Measurements from ENCODE around the gene PPARGC1A. TPM values are rescaled to one million over a fixed set of nuclear protein-coding genes. Genes with fewer than 3 reads are reported as not detected.

Gene PPARGC1A
- total RNA-seq, result 82.8 TPM
- long read RNA-seq, full-length matches to known transcripts, result 18 of 42 reads
- long read RNA-seq, partial matches to known transcripts, result 4 of 42 reads
- long read RNA-seq, other reads (novel, unspliced or antisense), result 20 of 42 reads

DNA sequence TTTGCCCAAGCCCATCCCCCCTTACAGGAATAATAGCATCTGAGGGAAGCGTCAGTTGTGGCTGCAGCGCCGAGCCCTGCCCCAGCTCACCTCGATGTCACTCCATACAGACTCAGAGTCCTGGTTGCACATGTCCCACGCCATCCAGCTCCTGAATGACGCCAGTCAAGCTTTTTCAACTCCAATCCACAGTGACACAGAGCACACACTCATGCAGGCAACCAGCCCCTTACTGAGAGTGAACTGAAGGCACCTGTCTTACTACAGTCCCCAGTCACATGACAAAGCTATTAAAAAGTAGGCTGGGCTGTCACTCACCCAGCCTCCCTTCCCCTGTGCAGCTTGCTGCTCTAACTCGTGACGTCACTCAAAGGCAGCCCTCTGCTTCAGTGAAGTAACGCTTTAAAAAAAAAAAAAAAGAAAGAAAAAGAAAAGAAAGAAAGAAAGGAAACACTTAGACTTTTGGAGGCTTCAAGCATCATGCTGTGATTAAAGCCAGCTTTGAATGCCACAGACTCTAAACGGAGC lies at the start of gene PPARGC1A:
PPARGC1A (minus strand) TSS at position 234 of the 528 bp plus-strand sequence; CDS start at position 144, 90 bp downstream.
- peak; percentile 62 for DNase-seq
- ATAC-seq (ENCODE audit: poor library complexity), result peak; percentile 87
- intact Hi-C loops (cut with DNase I), result no loop called here

GRCh38 chr4:23938796-23939195 lies 48.9 kb upstream of the PPARGC1A start:
- no peak for ATAC-seq (ENCODE audit: poor library complexity)
- intact Hi-C loops (cut with DNase I), result loop anchor here (10.0 kb wide), 1 partner anchor 574 kb away; no protein-coding TSS in a partner anchor
- DNase-seq, result no peak

DNA sequence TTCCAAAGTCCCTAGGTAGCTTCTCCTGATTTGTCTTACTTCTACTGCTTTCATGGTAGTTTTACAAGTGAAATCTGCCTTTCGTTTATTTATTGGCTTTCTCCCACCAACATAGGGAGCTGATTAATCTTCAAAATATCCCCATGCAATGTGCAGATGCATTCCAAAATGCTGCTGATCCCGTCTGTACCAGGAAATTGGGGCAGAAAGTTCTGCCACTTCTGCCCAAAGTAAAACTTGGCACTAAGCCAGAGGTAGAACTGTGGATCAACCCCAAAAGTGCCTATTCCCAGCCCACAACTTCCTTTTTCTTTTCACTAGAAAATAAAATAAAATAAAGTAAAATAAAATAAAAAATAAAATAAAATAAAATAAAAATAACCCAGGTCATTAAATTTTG lies 47.3 kb upstream of the PPARGC1A start:
- intact Hi-C loops (cut with DNase I), result loop anchor here (10.0 kb wide), 1 partner anchor 572 kb away; no protein-coding TSS in a partner anchor
- ATAC-seq (ENCODE audit: poor library complexity), result no peak
- DNase-seq, result no peak

DNA sequence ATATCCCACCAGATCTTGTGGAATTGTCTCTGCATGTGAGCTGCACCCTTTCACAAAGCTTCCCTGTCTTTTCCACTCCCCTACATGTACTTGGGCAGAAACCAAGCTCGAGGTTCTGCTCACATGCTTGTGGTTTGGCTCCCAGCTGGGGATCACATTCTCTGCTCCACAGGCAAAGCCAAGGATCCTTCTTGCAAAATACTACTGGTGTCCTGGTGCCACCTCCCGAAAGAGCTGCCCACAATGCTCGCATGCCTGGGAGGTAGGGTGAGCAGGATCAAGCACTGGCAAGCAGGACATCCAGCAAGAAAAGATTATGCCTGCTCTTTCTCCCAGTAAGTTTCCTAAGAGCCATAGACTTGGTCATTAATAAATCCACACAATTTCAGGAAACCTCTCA lies 45.1 kb upstream of the PPARGC1A start:
- DNase-seq, result peak; percentile 76
- peak; percentile 68 for ATAC-seq (ENCODE audit: poor library complexity)
- intact Hi-C loops (cut with DNase I), result loop anchor here (10.0 kb wide), 1 partner anchor 570 kb away; no protein-coding TSS in a partner anchor

GRCh38 chr4:23934223-23934622 lies 44.4 kb upstream of the PPARGC1A start:
- DNase-seq (no peak), ATAC-seq (ENCODE audit: poor library complexity) (no peak)
- intact Hi-C loops (cut with DNase I), result loop anchor here (10.0 kb wide), 1 partner anchor 569 kb away; no protein-coding TSS in a partner anchor

GRCh38 chr4:23932901-23933308 lies 43.1 kb upstream of the PPARGC1A start:
- DNase-seq, result no peak
- no peak for ATAC-seq (ENCODE audit: poor library complexity)
- intact Hi-C loops (cut with DNase I), result loop anchor here (10.0 kb wide), 1 partner anchor 568 kb away; no protein-coding TSS in a partner anchor

DNA sequence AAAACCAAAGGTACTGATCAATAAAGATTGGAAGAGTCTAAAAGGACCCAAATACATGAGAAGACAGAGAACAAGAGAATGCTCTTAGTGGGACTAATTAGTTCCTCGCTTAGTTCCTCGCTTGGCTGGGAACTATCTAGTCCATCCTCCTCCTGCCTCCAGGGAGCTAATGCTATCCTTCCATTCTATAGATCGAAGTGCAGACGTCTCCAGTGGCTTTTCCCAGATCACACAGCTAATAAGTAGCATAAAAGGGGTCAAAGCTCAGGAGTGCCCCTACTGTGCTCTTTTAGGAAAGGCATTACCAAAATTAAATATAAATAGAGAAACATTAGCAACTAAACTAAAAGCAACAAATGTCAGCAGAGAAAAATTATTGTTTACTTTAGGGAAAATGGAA lies 42.3 kb upstream of the PPARGC1A start:
- DNase-seq (no peak), ATAC-seq (ENCODE audit: poor library complexity) (no peak)
- intact Hi-C loops (cut with DNase I), result loop anchor here (10.0 kb wide), 1 partner anchor 567 kb away; no protein-coding TSS in a partner anchor

DNA sequence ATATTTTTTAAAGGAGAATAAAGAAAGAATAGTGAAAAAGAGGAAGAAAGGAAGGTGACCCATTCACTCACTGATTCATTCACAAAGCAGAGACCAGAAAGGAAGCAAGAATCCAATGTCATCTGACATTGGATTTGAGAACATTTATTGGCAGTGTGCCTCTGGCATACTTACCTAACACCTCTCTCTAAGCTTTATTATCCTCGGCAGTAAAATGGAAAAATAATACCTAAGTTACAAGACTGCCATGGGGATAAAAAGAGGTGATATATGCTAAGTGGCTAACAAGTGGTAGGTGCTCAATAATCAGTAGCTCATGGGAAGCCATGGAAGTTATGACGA lies 41.6 kb upstream of the PPARGC1A start:
- intact Hi-C loops (cut with DNase I), result loop anchor here (10.0 kb wide), 1 partner anchor 567 kb away; no protein-coding TSS in a partner anchor
- DNase-seq (no peak), ATAC-seq (ENCODE audit: poor library complexity) (peak; percentile 58)

DNA sequence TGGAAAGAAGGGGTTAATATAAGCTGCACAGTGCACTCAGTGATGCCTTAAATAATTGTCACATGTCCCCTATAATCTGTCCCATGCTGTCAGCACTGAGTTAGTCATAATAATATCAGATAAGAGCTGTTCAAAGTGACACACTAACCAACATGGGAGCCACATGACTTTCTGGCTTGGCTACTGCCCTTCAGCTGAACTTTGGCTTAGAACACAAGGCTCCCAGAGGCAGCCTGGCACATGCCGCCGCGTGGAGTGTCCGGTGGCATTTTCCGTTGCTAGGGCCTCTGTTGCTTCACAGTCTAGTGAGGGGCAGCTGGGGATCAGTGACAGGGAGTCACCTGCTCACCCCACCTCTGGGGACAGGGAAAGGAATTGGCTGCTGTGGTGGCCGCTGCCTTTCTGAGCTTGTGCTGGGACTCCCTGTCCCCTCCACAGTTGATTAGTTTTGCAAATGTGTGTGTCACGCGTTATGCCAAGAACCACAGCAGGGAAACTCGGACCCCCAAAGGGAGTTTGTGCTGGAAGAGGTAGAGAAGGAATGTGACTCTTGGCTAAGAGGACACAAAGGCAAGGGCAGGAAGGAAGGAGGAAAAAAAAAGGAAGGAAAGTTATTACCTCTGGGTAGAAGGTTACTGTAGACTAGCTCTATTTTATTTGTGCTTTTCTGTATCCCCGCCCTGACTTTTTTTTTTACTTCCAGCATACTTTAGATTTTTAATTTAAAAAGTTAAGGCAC lies 41.1 kb upstream of the PPARGC1A start:
- DNase-seq, result peak; percentile 91
- ATAC-seq (ENCODE audit: poor library complexity), result peak; percentile 85
- intact Hi-C loops (cut with DNase I), result loop anchor here (10.0 kb wide), 1 partner anchor 566 kb away; no protein-coding TSS in a partner anchor

DNA sequence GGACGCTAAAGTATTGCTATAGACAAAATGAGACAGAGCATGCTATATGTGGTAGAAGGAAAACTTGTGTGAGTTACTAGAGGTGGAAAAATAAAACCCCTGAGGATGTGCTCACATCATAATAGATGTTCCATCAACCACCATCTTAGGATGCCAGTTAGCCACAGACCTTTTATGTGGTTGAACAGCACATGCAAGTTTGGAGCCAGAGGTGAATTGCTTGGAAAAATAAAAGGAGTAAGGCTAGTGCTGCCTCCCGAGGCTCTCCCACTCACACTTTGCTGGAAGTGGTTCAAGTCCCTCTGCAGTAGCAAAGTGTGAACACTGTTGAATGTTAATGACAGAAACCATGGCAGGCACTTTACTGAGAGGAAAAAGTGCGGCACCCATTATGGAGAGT lies 39.4 kb upstream of the PPARGC1A start:
- ATAC-seq (ENCODE audit: poor library complexity) (no peak), DNase-seq (no peak)
- intact Hi-C loops (cut with DNase I), result no loop called here

- no peak for ATAC-seq (ENCODE audit: poor library complexity)
- intact Hi-C loops (cut with DNase I), result no loop called here
Measured at GRCh38 chr4:23924556-23924955, 34.7 kb upstream of the PPARGC1A start.

DNA sequence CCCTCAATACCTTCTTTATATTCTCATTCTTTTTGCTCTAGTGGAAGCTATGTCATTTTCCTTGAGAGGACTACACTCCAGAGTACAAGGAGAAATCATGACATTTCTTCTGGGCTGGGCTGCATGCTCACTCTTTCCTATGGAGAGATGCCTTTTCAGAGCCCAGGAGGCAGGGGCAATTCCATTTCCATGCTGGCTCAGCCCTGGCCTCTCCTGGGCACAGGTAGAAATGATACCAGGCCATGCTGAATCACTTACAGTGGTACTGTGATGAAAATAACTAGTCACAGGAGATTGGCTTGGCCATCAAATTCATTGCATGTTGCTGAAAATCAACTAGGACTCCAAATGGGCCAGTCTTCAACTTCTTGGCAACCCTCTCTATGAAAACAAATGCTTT lies 34.0 kb upstream of the PPARGC1A start:
- intact Hi-C loops (cut with DNase I), result no loop called here
- DNase-seq, result no peak
- ATAC-seq (ENCODE audit: poor library complexity), result peak; percentile 67

More at GRCh38 chr4:23924556-23924955, 34.7 kb upstream of the PPARGC1A start:
- no peak for DNase-seq

- intact Hi-C loops (cut with DNase I), result no loop called here
- ATAC-seq (ENCODE audit: poor library complexity), result no peak
- DNase-seq, result no peak
Measured at GRCh38 chr4:23923141-23923540, 33.3 kb upstream of the PPARGC1A start.

DNA sequence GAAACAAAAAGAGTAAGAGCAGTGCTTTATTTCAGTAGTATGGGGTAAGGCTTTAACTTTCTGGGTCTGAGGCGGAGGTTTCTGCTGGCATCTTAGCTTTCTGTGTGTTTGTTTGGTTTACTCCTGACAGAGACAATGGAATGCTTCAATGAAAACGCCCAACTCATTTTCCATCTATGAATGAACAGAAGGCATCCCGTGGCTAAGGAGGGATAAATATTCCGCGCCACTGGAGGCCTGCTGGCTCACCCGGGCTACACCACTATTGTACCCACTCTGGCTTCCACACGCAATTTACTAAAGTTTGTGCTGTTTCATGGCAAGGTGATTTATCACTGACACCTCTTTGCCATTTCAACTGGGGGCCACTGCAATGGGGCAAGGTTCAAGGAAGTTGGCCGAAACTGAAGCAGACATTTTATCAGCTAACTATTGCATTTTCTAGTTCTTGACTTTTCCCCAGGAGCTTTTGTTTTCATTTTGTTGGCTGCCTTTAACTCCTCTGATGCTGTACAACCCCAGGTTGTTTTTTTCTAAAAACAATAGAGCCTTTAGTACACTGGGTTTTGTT lies 32.8 kb upstream of the PPARGC1A start:
- intact Hi-C loops (cut with DNase I), result no loop called here
- DNase-seq (no peak), ATAC-seq (ENCODE audit: poor library complexity) (no peak)

GRCh38 chr4:23922013-23922412 lies 32.2 kb upstream of the PPARGC1A start:
- DNase-seq (no peak), ATAC-seq (ENCODE audit: poor library complexity) (no peak)
- intact Hi-C loops (cut with DNase I), result no loop called here

- DNase-seq (no peak), ATAC-seq (ENCODE audit: poor library complexity) (no peak)
- intact Hi-C loops (cut with DNase I), result no loop called here
Measured at GRCh38 chr4:23921447-23921845, 31.6 kb upstream of the PPARGC1A start.

- ATAC-seq (ENCODE audit: poor library complexity) (peak; percentile 44), DNase-seq (no peak)
- intact Hi-C loops (cut with DNase I), result no loop called here
Measured at GRCh38 chr4:23920716-23921446, 31.0 kb upstream of the PPARGC1A start.

- intact Hi-C loops (cut with DNase I), result no loop called here
- ATAC-seq (ENCODE audit: poor library complexity), result no peak
Measured at GRCh38 chr4:23920296-23920695, 30.4 kb upstream of the PPARGC1A start.

DNA sequence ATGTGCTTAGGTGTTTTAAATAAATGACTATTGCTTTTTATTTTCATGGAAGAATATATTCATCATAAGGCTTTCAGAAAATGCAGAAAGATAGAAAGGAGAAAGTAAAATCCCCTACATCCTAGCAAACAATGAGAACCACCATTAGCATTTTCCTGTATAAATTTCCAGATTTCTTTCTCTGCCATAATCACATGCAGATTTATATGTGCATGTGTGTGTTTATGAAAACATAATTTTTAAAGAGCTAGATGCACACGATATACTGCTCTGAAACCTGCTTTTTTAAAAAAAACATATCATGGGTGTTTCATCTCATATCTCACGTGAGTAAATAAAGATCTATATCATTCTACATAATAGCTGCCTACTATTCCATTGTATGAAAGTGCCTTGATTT lies 26.4 kb upstream of the PPARGC1A start:
- no peak for ATAC-seq (ENCODE audit: poor library complexity)
- intact Hi-C loops (cut with DNase I), result no loop called here
- no peak for DNase-seq

More at GRCh38 chr4:23920296-23920695, 30.4 kb upstream of the PPARGC1A start:
- no peak for DNase-seq
